HepG2 (cell line): Measurements from ENCODE around the gene RAB3D.
A peak's percentile ranks its signal among the peaks of the same experiment; 100 is the strongest.

Experiments
- FLYWCH1 ChIP-seq: sonication (generic); formaldehyde crosslinking; IDR thresholded peaks from 2 replicates; pipeline ENCODE4 v1.8.1; 2023; ENCODE audit warnings: mild to moderate bottlenecking, missing genetic modification reagents
- ZBTB7B ChIP-seq: sonication (generic); formaldehyde crosslinking; IDR thresholded peaks from 2 replicates; pipeline ENCODE4 v1.4.0; 2020; ENCODE audit warnings: missing genetic modification reagents
- ZNF138 ChIP-seq: sonication (generic); formaldehyde crosslinking; IDR thresholded peaks from 2 replicates; pipeline ENCODE4 v1.5.0; 2020; ENCODE audit warnings: mild to moderate bottlenecking, low read depth, missing genetic modification reagents
- ZNF414 ChIP-seq: sonication (generic); formaldehyde crosslinking; IDR thresholded peaks from 2 replicates; pipeline ENCODE4 v1.5.0; 2020; ENCODE audit warnings: missing genetic modification reagents
- TF ChIP-seq, protein P1 (sequence below): sonication (generic); formaldehyde crosslinking; IDR thresholded peaks from 2 replicates; pipeline ENCODE4 v1.4.0; 2020; ENCODE audit warnings: missing genetic modification reagents

DNA sequence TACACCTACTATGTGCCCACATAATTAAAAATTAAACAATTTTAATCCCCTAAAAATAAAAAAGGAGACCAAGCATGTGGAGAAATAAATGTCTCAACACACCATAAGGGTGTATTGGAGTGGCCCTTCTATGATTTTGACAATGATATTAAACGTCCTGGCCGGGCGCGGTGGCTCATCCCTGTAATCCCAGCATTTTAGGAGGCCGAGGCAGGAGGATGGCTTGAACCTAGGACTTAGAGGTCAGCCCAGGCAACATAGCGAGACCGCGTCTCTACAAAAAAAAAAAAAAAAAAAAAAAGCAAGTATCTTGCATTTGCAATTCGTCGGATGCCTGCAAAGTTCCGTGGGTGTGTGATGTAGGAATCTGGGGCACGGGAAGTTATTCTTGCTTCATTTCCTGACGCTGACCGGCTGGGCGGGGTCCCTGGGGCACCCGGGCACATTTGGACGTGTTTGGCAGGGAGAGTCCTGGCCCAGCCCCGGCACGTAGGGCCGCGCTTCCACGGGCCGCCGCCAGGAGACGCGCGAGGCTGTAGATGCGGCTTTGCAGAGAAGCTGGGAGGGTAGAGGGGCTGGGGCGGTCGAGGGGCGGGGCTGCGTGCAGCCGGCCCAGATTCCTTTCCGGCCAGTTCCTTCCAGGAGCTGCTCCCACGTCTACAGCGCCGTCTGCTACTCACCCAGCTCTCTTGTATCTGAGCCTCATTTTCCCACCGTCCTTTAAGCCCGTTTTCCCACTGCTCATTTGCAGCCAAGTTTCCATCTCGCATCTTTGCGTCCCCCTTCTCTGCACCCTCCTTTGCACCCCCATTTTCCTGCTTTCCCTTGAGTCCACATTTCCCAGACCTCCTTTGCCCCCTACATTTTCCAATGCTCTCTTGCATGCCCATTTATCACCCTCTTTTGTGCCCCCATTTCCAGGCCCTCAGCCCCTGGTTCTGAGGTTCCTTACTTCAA, 45.7 kb downstream of the RAB3D start:
- TF ChIP-seq ZNF138 (CRISPR knock-in tag) = no peak
- TF ChIP-seq ZNF414 (CRISPR knock-in tag) = no peak
- TF ChIP-seq FLYWCH1 = no peak
- TF ChIP-seq ZBTB7B (CRISPR knock-in tag) = peak; percentile 44; the same call in 1 of the 2 replicates
- TF ChIP-seq, protein P1, sequence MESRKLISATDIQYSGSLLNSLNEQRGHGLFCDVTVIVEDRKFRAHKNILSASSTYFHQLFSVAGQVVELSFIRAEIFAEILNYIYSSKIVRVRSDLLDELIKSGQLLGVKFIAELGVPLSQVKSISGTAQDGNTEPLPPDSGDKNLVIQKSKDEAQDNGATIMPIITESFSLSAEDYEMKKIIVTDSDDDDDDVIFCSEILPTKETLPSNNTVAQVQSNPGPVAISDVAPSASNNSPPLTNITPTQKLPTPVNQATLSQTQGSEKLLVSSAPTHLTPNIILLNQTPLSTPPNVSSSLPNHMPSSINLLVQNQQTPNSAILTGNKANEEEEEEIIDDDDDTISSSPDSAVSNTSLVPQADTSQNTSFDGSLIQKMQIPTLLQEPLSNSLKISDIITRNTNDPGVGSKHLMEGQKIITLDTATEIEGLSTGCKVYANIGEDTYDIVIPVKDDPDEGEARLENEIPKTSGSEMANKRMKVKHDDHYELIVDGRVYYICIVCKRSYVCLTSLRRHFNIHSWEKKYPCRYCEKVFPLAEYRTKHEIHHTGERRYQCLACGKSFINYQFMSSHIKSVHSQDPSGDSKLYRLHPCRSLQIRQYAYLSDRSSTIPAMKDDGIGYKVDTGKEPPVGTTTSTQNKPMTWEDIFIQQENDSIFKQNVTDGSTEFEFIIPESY = peak; percentile 43
